A549 (cell line): Measurements from ENCODE around the gene MYO1E. TPM values are rescaled to one million over a fixed set of nuclear protein-coding genes. Genes with fewer than 3 reads are reported as not detected.

Experiments
- ATAC-seq, 2 experiments: fragments of 200-7000 bp in 1 of 2; fragments of >200 bp in 1 of 2; cut with Nextera tagmentation in 1 of 2; cut with Tn5 transposase in 1 of 2; 3 replicates each; pipeline versions ENCODE4 v1.8.0 to v1.9.1; 2018 to 2020; ENCODE audit warnings: mild to moderate bottlenecking in 1 of 2, moderate library complexity in 1 of 2
- CTCF ChIA-PET: fragments of 300-600 bp; sonication (Branson Sonifier 250); formaldehyde crosslinking; extraction: SDS; loops from one replicate; lab custom pipeline; 2021; ENCODE audit warnings: antibody characterized with exemption, inconsistent platforms; lab: Yijun Ruan, JAX
- POLR2A ChIA-PET: fragments of 350-600 bp; formaldehyde crosslinking; extraction: SDS; loops from one replicate; lab custom pipeline; 2021; ENCODE audit warnings: antibody characterized with exemption, inconsistent platforms; lab: Yijun Ruan, JAX
- DNase-seq, 2 experiments: peaks; one replicate each; pipeline versions ENCODE4 v3.0.0 to v3.0.0-alpha.2; 2011 to 2016; ENCODE audit warnings: low read depth in 1 of 2, low spot score in 1 of 2
- FAIRE-seq: peaks from 2 replicates; lab custom pipeline; 2011; peaks lifted over from hg19 to GRCh38; lab: Jason Lieb, UNC
- H3K27ac ChIP-seq, 2 experiments: fragments of >200 bp; sonication (Bioruptor Twin); formaldehyde crosslinking; 3 replicates each; pipeline ENCODE4 v1.5.1; 2016 to 2017
- H3K4me1 ChIP-seq: fragments of >200 bp; sonication (Bioruptor Twin); formaldehyde crosslinking; 3 replicates; pipeline ENCODE4 v1.6.1; 2016
- H3K4me2 ChIP-seq: fragments of >200 bp; sonication (Bioruptor Twin); formaldehyde crosslinking; 3 replicates; pipeline ENCODE4 v1.6.1; 2016
- H3K4me3 ChIP-seq: fragments of >200 bp; sonication (Bioruptor Twin); formaldehyde crosslinking; 3 replicates; pipeline ENCODE4 v1.5.1; 2016
- H3K9me3 ChIP-seq: fragments of >200 bp; sonication (Bioruptor Twin); formaldehyde crosslinking; 3 replicates; pipeline ENCODE4 v1.6.1; 2016
- BCL3 ChIP-seq: fragments of >200 bp; sonication (Bioruptor Twin); formaldehyde crosslinking; IDR thresholded peaks from 3 replicates; pipeline ENCODE4 v1.6.1; 2016
- CHD2 ChIP-seq: fragments of 150-350 bp; IDR thresholded peaks from 2 replicates; pipeline ENCODE4 v1.6.1; 2014; ENCODE audit warnings: low read length; ENCODE audit not compliant: partially characterized antibody
- CTCF ChIP-seq: fragments of >200 bp; sonication (Bioruptor Twin); formaldehyde crosslinking; IDR thresholded peaks from 3 replicates; pipeline ENCODE4 v1.5.1; 2016
- ELK1 ChIP-seq: fragments of 150-350 bp; IDR thresholded peaks from 2 replicates; pipeline ENCODE4 v1.6.1; 2014; ENCODE audit warnings: low read depth, mild to moderate bottlenecking, low read length
- ESRRA ChIP-seq: fragments of 150-350 bp; IDR thresholded peaks from 2 replicates; pipeline ENCODE4 v1.6.1; 2014; ENCODE audit warnings: mild to moderate bottlenecking, low read length, borderline replicate concordance
- FOSL2 ChIP-seq, 2 experiments: fragments of 450-650 bp in 1 of 2; fragments of >200 bp in 1 of 2; sonication (Bioruptor Twin) in 1 of 2; formaldehyde crosslinking; IDR thresholded peaks; 2 replicates each; pipeline versions ENCODE4 v1.5.0 to v1.6.1; 2016 to 2020; ENCODE audit warnings: mild to moderate bottlenecking in 1 of 2, moderate library complexity in 1 of 2
- FOXS1 ChIP-seq: fragments of 250-450 bp; sonication (Bioruptor Pico); IDR thresholded peaks from 2 replicates; pipeline ENCODE4 v1.5.0; 2020; ENCODE audit warnings: mild to moderate bottlenecking, moderate library complexity
- HES2 ChIP-seq: fragments of >200 bp; sonication (Bioruptor Twin); formaldehyde crosslinking; IDR thresholded peaks from 2 replicates; pipeline ENCODE4 v1.6.1; 2016
- HOXB13 ChIP-seq: fragments of 250-450 bp; sonication (Bioruptor Pico); IDR thresholded peaks from 2 replicates; pipeline ENCODE4 v1.5.0; 2020; ENCODE audit warnings: low read depth, mild to moderate bottlenecking, moderate library complexity
- HOXB5 ChIP-seq: fragments of 250-450 bp; sonication (Bioruptor Pico); IDR thresholded peaks from 2 replicates; pipeline ENCODE4 v1.5.0; 2020; ENCODE audit warnings: mild to moderate bottlenecking, moderate library complexity
- JUNB ChIP-seq: fragments of >200 bp; sonication (Bioruptor Twin); formaldehyde crosslinking; IDR thresholded peaks from 2 replicates; pipeline ENCODE4 v1.6.1; 2016
- MAFK ChIP-seq: fragments of 450-650 bp; IDR thresholded peaks from 2 replicates; pipeline ENCODE4 v1.6.1; 2014; ENCODE audit not compliant: partially characterized antibody
- MAX ChIP-seq: IDR thresholded peaks from 2 replicates; pipeline ENCODE4 v1.6.1; 2012
- PBX3 ChIP-seq: IDR thresholded peaks from 2 replicates; pipeline ENCODE4 v1.6.1; 2012
- PHF8 ChIP-seq: fragments of 200-600 bp; sonication (generic); IDR thresholded peaks from 2 replicates; pipeline ENCODE4 v1.6.1; 2016; ENCODE audit warnings: low read depth, mild to moderate bottlenecking, antibody characterized with exemption, moderate library complexity, borderline replicate concordance
- RAD21 ChIP-seq, 2 experiments: fragments of >200 bp in 1 of 2; sonication (Bioruptor Twin) in 1 of 2; formaldehyde crosslinking in 1 of 2; IDR thresholded peaks in 1 of 2; conservative IDR thresholded peaks in 1 of 2; 2 replicates in 1 of 2; 3 replicates in 1 of 2; pipeline ENCODE4 v1.6.1; 2012 to 2018; ENCODE audit warnings: inconsistent platforms in 1 of 2
- RNF2 ChIP-seq: fragments of 200-600 bp; sonication (generic); IDR thresholded peaks from 2 replicates; pipeline ENCODE4 v1.6.1; 2016; ENCODE audit warnings: low read depth, mild to moderate bottlenecking, antibody characterized with exemption, moderate library complexity, borderline replicate concordance
- USF2 ChIP-seq: fragments of 450-650 bp; IDR thresholded peaks from 2 replicates; pipeline ENCODE4 v1.6.1; 2014; ENCODE audit warnings: antibody characterized with exemption
- ZFP36 ChIP-seq: fragments of 450-650 bp; IDR thresholded peaks from 2 replicates; pipeline ENCODE4 v1.6.1; 2014; ENCODE audit warnings: borderline replicate concordance; ENCODE audit not compliant: partially characterized antibody
- ZSCAN20 ChIP-seq: fragments of 250-450 bp; sonication (Bioruptor Pico); IDR thresholded peaks from 2 replicates; pipeline ENCODE4 v1.8.0; 2022; ENCODE audit warnings: mild to moderate bottlenecking, moderate library complexity
- WGBS: methylation state at CpG from one replicate; pipeline ENCODE4 v1.1.6; 2017; ENCODE audit errors: missing lambda C conversion rate; 5-methylcytosine and 5-hydroxymethylcytosine counted together
- polyA plus RNA-seq, 4 experiments: library from polyadenylated mRNA; depleted of rRNA in 3 of 4; stranded (reverse); fragments of >200 nt; fragmentation: RNase III in 1 of 4; extraction: RNeasy Plus Mini Kit Qiagen cat#74134 plus additional on column Dnase treatment in 1 of 4; gene quantifications; 2 replicates in 3 of 4; 3 replicates in 1 of 4; pipeline ENCODE4 v1.2.3, GENCODE V29; 2011 to 2017

The MYO1E gene
- polyA plus RNA-seq, 2 of the 4 experiments (the other 2 are of a cell fraction): 202 to 497 TPM

- Histone ChIP-seq H3K4me2 (no peak overlapping the region), H3K4me3 (no peak overlapping the region), H3K27ac (no peak overlapping the region), H3K9me3 (no peaks in the 10 kb centered on the region), H3K4me1 (peaks cover 14% of the 10 kb centered on the region; the same call in 2 of the 3 replicates)
- POLR2A ChIA-PET: no interaction called here
- WGBS: 67% methylated on average over 2 of the region's 2 CpGs
- TF ChIP-seq HOXB13 (CRISPR knock-in tag): no peak
- TF ChIP-seq MAFK: no peak
- TF ChIP-seq CHD2: no peak
- TF ChIP-seq USF2: no peak
- TF ChIP-seq ZSCAN20 (CRISPR knock-in tag): no peak
- ATAC-seq (no peak), FAIRE-seq (no peak), DNase-seq (no peak)
- CTCF ChIA-PET: interaction anchor here (1.2 to 1.7 kb wide), 9 partner anchors 11 to 369 kb away, joined by 3 to 7 read pairs (median 4); no protein-coding TSS in a partner anchor
Observed at GRCh38 chr15:59137566-59137965, 235.1 kb downstream of the MYO1E start.

- Histone ChIP-seq H3K27ac (no peak overlapping the region), H3K4me1 (no peaks in the 10 kb centered on the region), H3K4me2 (no peak overlapping the region), H3K4me3 (no peak overlapping the region), H3K9me3 (peaks cover 31% of the 10 kb centered on the region)
- 95% methylated on average over 6 of the region's 6 CpGs for WGBS
- POLR2A ChIA-PET: no interaction called here
- DNase-seq: no peak
- no peak for ATAC-seq
- no peak for TF ChIP-seq PHF8
- no peak for TF ChIP-seq RAD21 (conservative IDR thresholded peaks at IDR 0.05 in 1 of 2, IDR thresholded peaks at IDR 0.05 in 1 of 2)
- no peak for TF ChIP-seq ELK1
- no peak for TF ChIP-seq HES2
- TF ChIP-seq ESRRA: no peak
- TF ChIP-seq BCL3: no peak
- TF ChIP-seq ZFP36: no peak
- no peak for TF ChIP-seq FOSL2 (IDR thresholded peaks at IDR 0.05)
- TF ChIP-seq FOSL2 (CRISPR knock-in tag; IDR thresholded peaks at IDR 0.05): no peak
- TF ChIP-seq HOXB13 (CRISPR knock-in tag): no peak
- TF ChIP-seq PBX3: no peak
- no peak for TF ChIP-seq MAX
- TF ChIP-seq CTCF: no peak
- no peak for TF ChIP-seq JUNB
- TF ChIP-seq HOXB5: no peak
- no peak for TF ChIP-seq FOXS1 (CRISPR knock-in tag)
- TF ChIP-seq RNF2: no peak
- TF ChIP-seq, all 56 proteins: peak for 0
- CTCF ChIA-PET: interaction anchor here (0.9 to 3.2 kb wide), 4 partner anchors 9 to 359 kb away, joined by 3 to 12 read pairs (median 4); no protein-coding TSS in a partner anchor
- FAIRE-seq: no peak
Observed at GRCh38 chr15:59133929-59134427, 238.7 kb downstream of the MYO1E start.
